Gastroesophageal sphincter (tissue), 4 donors: ENCODE data around the gene ZNRF2. TPM values are rescaled to one million over a fixed set of nuclear protein-coding genes. Genes with fewer than 3 reads are reported as not detected.
"Not testable (repeated sequence)": the region's sequence is repeated elsewhere in the genome, so short reads cannot be mapped to it uniquely, and the experiment has no call there.

Experiments
- ATAC-seq: fragments of 150-250 bp; one replicate; pipeline ENCODE4 v1.9.1; 2016; ENCODE audit warnings: mild to moderate bottlenecking, moderate library complexity
- H3K27ac ChIP-seq, 4 donors: fragments of 200-600 bp; sonication (generic) in 3 of 4; 1 replicate in 3 of 4; 2 replicates in 1 of 4; pipeline ENCODE4 v1.5.1; 2016 to 2019
- H3K27me3 ChIP-seq: fragments of 200-600 bp; sonication (generic); one replicate; pipeline ENCODE4 v1.5.1; 2019
- H3K36me3 ChIP-seq, 2 donors: fragments of 200-600 bp; sonication (generic); one replicate each; pipeline ENCODE4 v1.5.1; 2019; ENCODE audit warnings: control low read depth in 1 of 2
- H3K4me1 ChIP-seq, 3 donors: fragments of 200-600 bp; sonication (generic); 1 replicate in 2 of 3; 2 replicates in 1 of 3; pipeline ENCODE4 v1.5.1; 2016 to 2019; ENCODE audit warnings: control low read depth in 2 of 3
- H3K4me3 ChIP-seq, 2 donors: fragments of 200-600 bp; sonication (generic); one replicate each; pipeline ENCODE4 v1.5.1; 2019; ENCODE audit warnings: mild to moderate bottlenecking in 1 of 2, moderate library complexity in 1 of 2
- H3K9me3 ChIP-seq, 3 donors: fragments of 200-600 bp; sonication (generic); one replicate each; pipeline ENCODE4 v1.5.1; 2017 to 2019; ENCODE audit warnings: control low read depth in 2 of 3
- EP300 ChIP-seq: sonication (generic); formaldehyde crosslinking; IDR thresholded peaks from one replicate; pipeline ENCODE4 v1.6.1; 2017; ENCODE audit warnings: antibody characterized with exemption, mild to moderate bottlenecking
- POLR2A ChIP-seq, 2 donors: fragments of 450-650 bp; IDR thresholded peaks; one replicate each; pipeline ENCODE4 v1.6.1; 2017; ENCODE audit warnings: antibody characterized with exemption in 2 of 2, mild to moderate bottlenecking in 2 of 2, moderate library complexity in 1 of 2
- POLR2AphosphoS5 ChIP-seq: sonication (generic); formaldehyde crosslinking; IDR thresholded peaks from one replicate; pipeline ENCODE4 v1.6.1; 2017; ENCODE audit warnings: antibody characterized with exemption
- WGBS, 2 donors: methylation state at CpG; one replicate each; pipeline ENCODE4 v1.1.5; 2018; ENCODE audit warnings: low coverage in 1 of 2; 5-methylcytosine and 5-hydroxymethylcytosine counted together
- total RNA-seq, 4 donors: library from RNA; depleted of rRNA; stranded (reverse); fragments of >200 nt; gene quantifications; one replicate each; pipeline ENCODE4 v1.1.0, GENCODE V29; 2016
- TF ChIP-seq, protein P1 (sequence below), 4 experiments: fragments of 200-600 bp in 2 of 4; fragments of 450-650 bp in 2 of 4; sonication (generic) in 1 of 4; IDR thresholded peaks; one replicate each; pipeline ENCODE4 v1.5.1; 2017 to 2019; ENCODE audit warnings: antibody characterized with exemption in 4 of 4, mild to moderate bottlenecking in 2 of 4, moderate library complexity in 2 of 4

The ZNRF2 gene
- total RNA-seq, 4 donors from 2014 or later: 12.5 to 20.9 (median 18.6) TPM

DNA sequence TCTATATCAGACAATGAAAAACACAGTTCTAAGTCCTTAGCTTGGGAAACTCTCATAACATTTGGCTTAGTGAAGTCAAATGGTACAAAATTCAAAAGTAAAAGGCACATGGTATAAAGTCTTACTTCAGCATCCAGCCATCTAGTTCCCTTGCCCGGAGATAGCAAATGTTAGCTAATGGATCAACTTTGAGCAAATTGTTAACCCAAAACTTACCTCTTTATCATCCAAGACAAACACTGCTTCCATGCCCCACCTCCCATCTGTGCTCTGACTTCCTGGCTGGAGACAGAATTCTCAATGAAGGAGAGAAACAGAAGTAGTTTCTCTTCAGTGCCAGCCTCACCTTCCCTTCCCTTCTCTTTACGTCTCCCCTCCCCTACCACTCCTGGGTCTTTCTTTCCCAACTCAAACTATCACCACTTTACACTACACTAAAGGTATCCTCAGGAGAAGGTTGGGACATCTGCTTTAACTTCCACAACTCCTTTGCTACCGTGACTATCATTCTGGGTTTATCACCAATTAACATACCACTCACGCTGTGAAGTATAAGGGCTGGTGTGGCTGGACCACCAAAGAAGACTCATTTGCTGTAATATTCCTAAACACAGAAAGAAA, 21.2 kb upstream of the ZNRF2 start:
- Histone ChIP-seq H3K9me3 (no peaks in the 10 kb centered on the region), H3K4me1 (no peaks in the 10 kb centered on the region), H3K4me3 (no peak overlapping the region), H3K36me3 (no peaks in the 10 kb centered on the region), H3K27ac (no peak overlapping the region), H3K27me3 (no peaks in the 10 kb centered on the region)
- ATAC-seq: no peak
- 48 to 76% methylated on average over 4 of the region's 4 CpGs for WGBS, 2 donors
- TF ChIP-seq POLR2A (IDR thresholded peaks at IDR 0.05) (no peak), POLR2AphosphoS5 (no peak), EP300 (no peak)
- TF ChIP-seq, protein P1, sequence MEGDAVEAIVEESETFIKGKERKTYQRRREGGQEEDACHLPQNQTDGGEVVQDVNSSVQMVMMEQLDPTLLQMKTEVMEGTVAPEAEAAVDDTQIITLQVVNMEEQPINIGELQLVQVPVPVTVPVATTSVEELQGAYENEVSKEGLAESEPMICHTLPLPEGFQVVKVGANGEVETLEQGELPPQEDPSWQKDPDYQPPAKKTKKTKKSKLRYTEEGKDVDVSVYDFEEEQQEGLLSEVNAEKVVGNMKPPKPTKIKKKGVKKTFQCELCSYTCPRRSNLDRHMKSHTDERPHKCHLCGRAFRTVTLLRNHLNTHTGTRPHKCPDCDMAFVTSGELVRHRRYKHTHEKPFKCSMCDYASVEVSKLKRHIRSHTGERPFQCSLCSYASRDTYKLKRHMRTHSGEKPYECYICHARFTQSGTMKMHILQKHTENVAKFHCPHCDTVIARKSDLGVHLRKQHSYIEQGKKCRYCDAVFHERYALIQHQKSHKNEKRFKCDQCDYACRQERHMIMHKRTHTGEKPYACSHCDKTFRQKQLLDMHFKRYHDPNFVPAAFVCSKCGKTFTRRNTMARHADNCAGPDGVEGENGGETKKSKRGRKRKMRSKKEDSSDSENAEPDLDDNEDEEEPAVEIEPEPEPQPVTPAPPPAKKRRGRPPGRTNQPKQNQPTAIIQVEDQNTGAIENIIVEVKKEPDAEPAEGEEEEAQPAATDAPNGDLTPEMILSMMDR (IDR thresholded peaks at IDR 0.05): no peak

DNA sequence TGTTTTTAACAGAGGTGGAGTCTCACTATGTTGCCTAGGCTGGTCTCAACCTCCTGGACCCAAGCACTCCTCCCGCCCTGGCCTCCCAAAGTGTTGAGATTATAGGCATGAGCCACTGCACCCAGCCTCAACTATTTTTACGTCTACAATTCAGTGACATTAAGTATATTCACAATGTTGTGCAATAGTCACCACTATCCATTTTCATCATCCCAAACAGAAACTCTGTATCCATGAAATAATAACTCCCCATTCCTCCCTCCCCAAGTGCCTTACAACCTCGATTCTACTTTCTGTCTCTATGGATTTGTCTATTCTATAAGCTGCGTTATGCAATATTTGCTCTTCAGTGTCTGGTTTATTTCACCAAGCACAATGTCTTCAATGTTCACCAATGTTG, 20.3 kb upstream of the ZNRF2 start:
- TF ChIP-seq EP300 (no peak), POLR2AphosphoS5 (no peak), POLR2A (IDR thresholded peaks at IDR 0.05) (no peak)
- TF ChIP-seq, protein P1 (IDR thresholded peaks at IDR 0.05): no peak
- no peaks in the 10 kb centered on the region for H3K27me3 ChIP-seq

GRCh38 chr7:30265189-30265588, 19.2 kb upstream of the ZNRF2 start:
- WGBS, 2 donors: 87 to 91% methylated on average over 1 to 4 of the region's 4 CpGs
- not testable (repeated sequence) for H3K27me3 ChIP-seq, ATAC-seq, H3K36me3 ChIP-seq, H3K27ac ChIP-seq, H3K9me3 ChIP-seq, H3K4me3 ChIP-seq
- H3K4me1 ChIP-seq: peaks cover 0 to 11% (median 0%) of the 10 kb centered on the region in 3 donors

More for the DNA sequence above, 20.3 kb upstream of the ZNRF2 start:
- no peaks in the 10 kb centered on the region for H3K36me3 ChIP-seq
- no peak for ATAC-seq
- WGBS, 2 donors: 80 to 84% methylated on average over 4 of the region's 4 CpGs
- no peaks in the 10 kb centered on the region for H3K9me3 ChIP-seq
- H3K27ac ChIP-seq: no peak overlapping the region
- no peaks in the 10 kb centered on the region for H3K4me1 ChIP-seq
- no peak overlapping the region for H3K4me3 ChIP-seq

DNA sequence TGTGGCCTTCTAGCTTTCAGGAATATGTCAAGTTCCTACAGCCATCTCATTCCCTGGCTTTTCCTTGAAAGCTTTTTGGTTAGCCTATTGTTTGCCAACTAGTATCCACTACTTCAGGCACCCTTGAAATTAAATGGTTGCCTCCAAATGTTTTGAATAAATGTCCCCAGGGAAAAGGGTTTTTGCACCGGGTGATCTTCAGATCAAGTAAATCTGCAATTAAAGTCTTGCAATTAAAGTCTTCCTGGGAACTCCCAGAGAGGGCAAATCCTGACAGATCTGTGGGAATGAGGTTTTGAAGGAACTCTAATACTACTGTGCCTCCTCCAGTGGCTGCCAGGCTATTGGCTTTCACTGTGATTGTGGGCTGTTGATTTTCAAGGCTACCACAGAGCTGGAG, 17.7 kb upstream of the ZNRF2 start:
- WGBS, 2 donors: 57 to 75% methylated on average over 1 of the region's 1 CpG
- Histone ChIP-seq H3K27ac (no peak overlapping the region), H3K27me3 (no peaks in the 10 kb centered on the region), H3K36me3 (no peaks in the 10 kb centered on the region), H3K4me3 (no peak overlapping the region), H3K9me3 (no peaks in the 10 kb centered on the region), H3K4me1 (peaks cover 0 to 12% (median 0%) of the 10 kb centered on the region in 3 donors)
- no peak for ATAC-seq
- TF ChIP-seq POLR2AphosphoS5 (no peak), EP300 (no peak), POLR2A (IDR thresholded peaks at IDR 0.05) (no peak)

DNA sequence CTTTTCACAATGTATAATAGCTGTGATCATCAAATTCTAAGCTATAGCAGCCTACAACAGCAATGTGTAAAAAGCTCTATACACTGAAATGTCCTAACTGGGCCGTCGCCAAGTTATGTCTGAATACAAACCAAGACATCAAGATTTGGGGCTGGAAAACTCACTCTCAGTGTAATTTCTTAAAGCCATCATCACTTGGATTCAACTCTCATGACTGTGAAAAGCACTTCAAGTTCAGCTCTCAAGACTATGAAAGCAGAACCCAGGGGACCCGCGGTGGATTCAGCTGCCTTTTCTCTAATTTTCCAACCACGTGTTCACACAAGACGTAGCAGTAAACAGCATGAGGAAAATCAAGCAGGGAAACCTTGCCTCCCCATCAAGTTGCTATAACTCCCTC, 15.8 kb upstream of the ZNRF2 start:
- no peak for ATAC-seq
- Histone ChIP-seq H3K4me3 (no peak overlapping the region), H3K9me3 (no peaks in the 10 kb centered on the region), H3K27ac (no peak overlapping the region), H3K36me3 (no peaks in the 10 kb centered on the region), H3K27me3 (no peaks in the 10 kb centered on the region), H3K4me1 (peaks cover 0 to 12% (median 0%) of the 10 kb centered on the region in 3 donors)
- WGBS, 2 donors: 62% methylated on average over 6 of the region's 6 CpGs; no CpG with 5 or more reads in 1 of the 2 donors
- TF ChIP-seq POLR2AphosphoS5: no peak
- no peak for TF ChIP-seq POLR2A (IDR thresholded peaks at IDR 0.05)
- TF ChIP-seq, protein P1 (IDR thresholded peaks at IDR 0.05): no peak
- no peak for TF ChIP-seq EP300

- Histone ChIP-seq H3K4me3 (no peak overlapping the region), H3K9me3 (no peaks in the 10 kb centered on the region), H3K4me1 (peaks cover 0 to 12% (median 0%) of the 10 kb centered on the region in 3 donors), H3K27ac (no peak overlapping the region), H3K36me3 (no peaks in the 10 kb centered on the region), H3K27me3 (no peaks in the 10 kb centered on the region)
- no peak for ATAC-seq
- TF ChIP-seq, protein P1 (IDR thresholded peaks at IDR 0.05): no peak
- TF ChIP-seq EP300 (no peak), POLR2AphosphoS5 (no peak), POLR2A (IDR thresholded peaks at IDR 0.05) (no peak)
- WGBS, 2 donors: 7 to 27% methylated on average over 2 of the region's 2 CpGs
Measured at GRCh38 chr7:30269490-30269889, 14.9 kb upstream of the ZNRF2 start.
